ENCODE measurements around the gene KCNJ12. TPM values are rescaled to one million over a fixed set of nuclear protein-coding genes. Genes with fewer than 3 reads are reported as not detected.
"Not testable (repeated sequence)": the region's sequence is repeated elsewhere in the genome, so short reads cannot be mapped to it uniquely, and the experiment has no call there.

Gene KCNJ12
- total RNA-seq, 1 donor from 2014 or later = 0.51 TPM

DNA sequence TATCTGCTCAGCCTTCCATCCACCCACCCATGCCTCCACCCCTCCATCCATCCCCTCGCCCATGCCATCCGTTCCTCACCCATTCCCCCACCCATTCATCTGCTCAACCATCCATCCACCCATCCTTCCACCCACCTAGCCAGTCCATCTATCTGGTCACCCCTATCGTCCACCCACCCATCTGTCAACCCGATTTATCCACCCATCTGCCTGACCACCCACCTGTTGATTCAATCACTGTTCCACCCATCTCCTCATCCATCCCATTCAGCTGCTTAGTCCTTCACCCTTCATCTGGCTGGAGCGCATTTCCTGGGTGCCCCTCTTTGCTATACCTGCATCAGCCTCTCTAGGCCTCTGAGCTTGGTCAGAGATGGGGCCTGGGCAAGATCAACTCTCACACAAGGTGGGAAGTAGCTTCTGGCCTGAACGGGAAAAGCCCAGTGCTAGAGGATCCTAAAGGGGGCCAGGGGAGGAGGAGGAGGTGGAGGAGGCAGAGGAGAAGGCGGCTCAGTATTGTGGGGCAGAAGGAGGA is 32.7 kb downstream of the KCNJ12 start:
- DNase-seq = not testable (repeated sequence)

DNA sequence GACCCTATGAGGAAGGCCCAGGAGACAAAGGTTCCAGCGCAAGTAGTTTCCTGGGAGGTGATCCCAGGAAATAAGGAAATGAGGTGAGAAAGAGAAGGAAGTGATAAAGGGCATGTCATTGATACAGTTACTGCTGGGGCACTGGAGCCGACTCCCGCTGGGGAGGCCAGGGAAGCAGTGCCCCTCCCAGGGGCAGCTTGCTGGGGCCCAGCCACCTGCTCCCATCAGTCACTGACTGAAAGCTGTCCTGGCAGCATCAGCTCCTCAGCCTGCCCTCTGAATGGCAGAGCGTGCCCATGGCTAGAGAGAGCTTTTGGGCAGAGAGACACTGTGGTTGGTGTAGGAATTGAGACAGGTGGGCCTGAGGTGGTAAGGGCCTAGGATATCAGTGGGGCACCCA is 33.2 kb downstream of the KCNJ12 start:
- DNase-seq = not testable (repeated sequence)

DNA sequence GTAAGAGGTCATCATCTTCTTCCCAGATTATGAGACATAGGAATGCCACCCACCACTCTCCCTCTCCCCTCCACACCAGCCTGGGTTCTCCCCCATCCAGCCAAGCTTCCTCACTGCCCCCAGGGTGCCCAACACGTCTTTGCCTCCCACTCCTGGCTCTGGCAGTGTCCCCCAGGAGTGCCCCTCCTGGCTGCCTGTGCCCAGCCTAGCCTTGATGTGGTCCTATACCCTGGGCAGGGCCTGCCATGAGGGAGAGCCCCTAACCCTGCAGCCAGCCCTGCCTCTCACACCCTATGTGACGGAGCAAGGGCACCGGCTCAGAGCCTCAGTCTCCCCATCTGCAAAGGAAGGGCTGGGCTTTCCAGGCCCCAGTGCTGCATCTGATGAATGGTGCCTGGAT is 33.8 kb downstream of the KCNJ12 start:
- not testable (repeated sequence) for DNase-seq

DNA sequence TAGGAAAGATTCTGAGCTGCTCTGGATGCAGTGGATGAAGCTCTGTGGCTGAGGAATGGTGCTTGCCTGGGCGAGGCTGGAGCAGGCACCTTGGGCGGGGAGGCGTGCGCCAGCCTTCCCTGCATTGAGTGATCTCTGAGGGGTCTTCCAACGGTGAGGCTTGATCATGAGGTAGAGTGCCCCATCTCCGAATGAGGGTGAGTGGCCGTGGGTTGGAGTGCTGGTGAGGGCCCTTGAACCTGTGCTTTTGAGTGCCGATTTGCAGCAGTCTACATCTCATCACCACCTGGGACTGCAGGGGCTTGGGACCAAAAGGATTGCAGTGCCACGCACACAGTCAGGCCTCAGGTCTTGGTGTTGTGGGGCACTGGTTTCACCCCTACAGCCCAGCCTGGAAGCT is 34.2 kb downstream of the KCNJ12 start:
- DNase-seq = not testable (repeated sequence)

DNA sequence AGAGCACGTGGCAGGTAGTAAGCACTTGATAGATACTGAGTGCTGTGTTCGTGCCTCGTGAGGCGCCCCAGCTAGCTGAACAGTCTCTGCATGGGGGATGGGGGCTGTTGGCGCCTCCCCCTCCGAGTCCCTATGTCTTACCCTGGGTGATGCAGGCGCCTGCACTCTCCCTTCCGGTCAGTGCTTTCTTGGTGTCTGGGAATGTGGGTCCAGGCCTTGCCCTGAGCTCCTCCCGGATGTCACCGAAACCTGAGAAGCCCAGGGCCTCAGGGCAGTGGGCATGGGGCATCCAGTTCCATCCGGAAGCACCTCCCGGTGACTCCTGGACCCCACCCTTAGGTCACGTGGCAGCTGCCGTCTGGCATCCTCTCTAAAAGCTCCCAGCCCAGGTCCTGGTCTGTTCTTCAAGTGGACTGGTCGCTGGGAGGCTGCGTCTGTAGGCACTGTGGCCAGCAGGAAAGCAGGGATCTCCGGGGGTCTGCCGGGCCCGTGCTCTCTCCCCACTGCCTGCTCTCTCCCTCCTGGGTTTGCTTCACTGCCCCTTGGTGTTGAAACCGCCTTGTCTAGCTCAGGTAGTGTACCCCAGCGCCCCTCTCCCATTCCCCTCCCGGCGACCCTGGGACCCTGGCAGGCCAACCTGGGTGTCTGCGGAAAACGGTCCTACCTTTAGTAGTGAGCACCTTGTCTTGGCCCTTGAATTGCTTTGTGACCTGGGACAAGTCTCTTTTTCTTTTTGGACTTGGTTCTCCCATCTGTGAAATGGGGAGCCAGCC is 34.9 kb downstream of the KCNJ12 start:
- DNase-seq = not testable (repeated sequence)

DNA sequence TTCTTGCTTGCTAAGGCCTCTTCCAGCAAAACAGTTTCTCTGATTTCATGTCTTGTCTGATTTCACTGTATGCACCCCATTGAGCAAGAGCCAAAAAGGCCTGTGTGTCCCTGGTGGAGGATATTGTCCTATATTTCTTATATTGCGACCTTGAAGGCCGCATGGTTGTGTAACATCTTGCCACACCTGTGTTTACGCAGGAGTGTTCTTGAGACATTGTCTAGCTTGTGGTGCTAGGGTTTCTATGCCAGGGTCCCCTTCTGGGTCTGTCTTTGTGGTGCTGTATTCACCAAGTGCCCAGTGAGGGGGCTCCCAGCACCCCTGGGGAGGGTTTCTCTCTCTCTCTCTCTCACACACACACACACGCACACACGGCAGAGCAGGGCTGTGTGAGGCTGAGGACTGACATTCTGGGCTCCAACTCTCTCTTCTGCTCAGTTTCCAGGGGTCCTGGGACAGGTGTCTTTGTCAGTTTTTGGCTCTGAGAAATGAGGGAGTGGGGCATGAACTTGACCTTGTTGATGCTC is 35.6 kb downstream of the KCNJ12 start:
- not testable (repeated sequence) for DNase-seq

DNA sequence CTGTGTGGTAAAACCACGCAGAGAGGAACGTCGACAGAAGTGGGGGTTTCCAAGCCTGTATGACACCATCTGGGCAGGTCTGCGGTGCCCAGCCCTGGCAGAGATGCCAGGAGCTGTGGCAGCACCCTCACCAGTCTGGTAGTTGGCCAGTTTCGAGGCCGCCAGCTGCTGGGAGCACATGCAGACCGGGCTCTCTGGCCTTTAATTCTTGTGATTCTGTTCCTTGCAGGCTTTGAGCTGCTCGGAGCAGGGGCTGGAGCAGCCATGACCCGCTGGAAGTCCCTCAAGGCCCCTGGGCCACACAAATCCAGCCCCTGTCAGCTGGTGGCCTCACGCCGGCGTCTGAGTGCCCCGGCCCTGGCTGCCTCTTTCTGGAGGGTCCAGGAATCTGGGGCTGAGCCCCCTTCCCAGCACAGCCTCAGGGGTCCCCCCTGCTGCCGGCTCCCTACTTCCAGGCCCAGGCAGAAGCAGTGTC is 36.1 kb downstream of the KCNJ12 start:
- DNase-seq = not testable (repeated sequence)

DNA sequence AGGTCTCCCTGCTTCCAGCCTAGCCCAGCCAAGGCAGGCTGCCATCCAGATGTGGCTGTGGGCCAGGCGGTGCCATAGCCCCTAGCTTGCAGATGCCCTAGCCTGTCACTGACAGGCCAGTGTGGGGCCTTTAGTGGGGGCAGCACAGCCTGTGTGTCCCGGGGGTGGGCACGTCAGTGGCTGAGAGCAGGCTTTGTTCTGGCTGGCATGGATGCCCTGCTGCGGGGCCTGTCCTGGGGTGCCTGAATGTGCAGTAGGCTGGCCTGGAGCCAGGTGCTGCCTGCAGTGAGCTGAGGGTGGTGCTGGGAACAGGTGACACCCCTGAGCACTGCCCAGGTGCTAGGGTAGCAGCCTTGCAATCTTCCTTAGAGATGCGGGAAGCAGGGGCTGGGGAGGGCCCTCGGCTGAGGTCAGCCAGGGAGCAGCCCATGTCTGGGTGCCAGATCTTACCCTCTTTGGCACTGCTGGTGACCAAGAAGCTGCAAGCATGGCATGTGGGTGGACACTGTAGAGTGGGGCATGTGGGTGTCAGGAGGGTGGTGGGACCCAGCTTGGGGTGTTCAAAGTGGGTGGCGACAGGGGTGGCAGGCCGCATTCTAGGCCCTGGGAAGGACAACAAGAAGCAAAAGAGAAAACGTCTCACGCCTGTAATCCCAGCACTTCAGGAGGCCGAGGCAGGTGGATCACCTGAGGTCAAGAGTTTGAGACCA is 37.6 kb downstream of the KCNJ12 start:
- DNase-seq = not testable (repeated sequence)

DNA sequence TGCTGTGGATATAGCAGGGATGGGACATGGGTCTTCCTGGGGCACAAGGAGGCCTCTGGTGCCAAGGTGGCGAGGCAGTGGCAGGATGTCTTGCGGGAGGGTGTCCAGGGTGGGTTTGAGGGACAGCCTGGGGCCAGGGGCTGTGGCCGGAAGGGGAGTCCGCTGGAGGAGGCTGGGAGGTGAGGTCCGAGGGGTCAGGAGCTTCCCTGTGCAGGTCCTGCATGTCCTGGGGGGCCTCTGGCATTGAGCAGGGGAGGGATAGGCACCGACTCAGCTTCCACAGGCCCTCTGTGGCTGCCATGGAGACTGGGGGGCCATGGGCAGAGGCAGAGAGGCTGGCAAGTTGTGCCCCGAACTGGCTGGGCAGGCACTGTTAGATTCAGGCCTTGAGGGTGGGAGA is 38.5 kb downstream of the KCNJ12 start:
- not testable (repeated sequence) for DNase-seq

DNA sequence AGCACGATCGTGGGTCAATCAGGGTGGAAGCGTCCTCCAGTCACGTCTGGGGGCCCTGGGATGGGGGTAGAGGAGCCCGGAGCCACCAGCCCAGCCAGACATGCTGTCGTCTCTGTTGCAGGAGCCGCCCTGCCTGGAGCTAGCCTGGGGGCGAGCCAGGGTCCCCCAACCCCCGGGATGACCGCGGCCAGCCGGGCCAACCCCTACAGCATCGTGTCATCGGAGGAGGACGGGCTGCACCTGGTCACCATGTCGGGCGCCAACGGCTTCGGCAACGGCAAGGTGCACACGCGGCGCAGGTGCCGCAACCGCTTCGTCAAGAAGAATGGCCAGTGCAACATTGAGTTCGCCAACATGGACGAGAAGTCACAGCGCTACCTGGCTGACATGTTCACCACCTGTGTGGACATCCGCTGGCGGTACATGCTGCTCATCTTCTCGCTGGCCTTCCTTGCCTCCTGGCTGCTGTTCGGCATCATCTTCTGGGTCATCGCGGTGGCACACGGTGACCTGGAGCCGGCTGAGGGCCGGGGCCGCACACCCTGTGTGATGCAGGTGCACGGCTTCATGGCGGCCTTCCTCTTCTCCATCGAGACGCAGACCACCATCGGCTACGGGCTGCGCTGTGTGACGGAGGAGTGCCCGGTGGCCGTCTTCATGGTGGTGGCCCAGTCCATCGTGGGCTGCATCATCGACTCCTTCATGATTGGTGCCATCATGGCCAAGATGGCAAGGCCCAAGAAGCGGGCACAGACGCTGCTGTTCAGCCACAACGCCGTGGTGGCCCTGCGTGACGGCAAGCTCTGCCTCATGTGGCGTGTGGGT is 39.2 kb downstream of the KCNJ12 start:
- not testable (repeated sequence) for DNase-seq

DNA sequence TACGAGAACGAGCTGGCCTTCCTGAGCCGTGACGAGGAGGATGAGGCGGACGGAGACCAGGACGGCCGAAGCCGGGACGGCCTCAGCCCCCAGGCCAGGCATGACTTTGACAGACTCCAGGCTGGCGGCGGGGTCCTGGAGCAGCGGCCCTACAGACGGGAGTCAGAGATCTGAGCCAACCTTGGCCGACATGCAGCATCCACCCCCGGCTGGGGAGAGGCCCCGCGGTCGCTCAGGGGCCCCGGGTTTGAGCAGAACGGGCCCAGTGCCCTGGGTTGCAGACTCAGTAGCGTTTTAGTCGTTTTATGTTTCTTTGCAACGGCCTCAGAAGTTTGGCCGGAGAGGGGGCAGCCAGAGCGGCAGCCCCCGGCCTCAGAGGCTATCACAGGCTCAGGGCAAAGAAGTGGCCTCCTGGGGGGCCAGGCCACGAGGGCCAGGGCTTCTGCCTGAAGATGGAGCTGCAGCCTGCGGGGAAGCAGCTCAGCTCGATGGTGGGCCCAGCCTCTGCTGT is 40.4 kb downstream of the KCNJ12 start:
- not testable (repeated sequence) for DNase-seq

DNA sequence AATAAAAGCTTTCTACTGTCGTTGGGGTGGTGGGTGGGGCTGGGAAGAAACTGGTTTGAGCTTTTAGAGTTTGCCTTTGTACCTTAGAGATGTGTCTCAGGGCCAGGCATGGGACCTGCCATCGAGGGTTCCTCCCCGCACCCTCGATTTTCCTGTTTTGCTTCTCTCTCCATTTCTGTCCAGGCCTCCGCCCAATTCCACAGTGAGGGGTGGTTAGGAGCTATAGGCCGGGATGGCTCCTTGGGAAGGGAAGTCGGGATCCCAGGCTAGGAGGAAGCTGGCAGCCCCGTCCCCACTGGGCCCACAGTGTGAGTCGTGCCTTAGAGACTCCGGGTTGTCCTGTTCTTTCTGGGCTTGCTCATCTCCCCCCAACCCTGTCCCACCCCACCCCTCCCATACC is 41.2 kb downstream of the KCNJ12 start:
- not testable (repeated sequence) for DNase-seq

DNA sequence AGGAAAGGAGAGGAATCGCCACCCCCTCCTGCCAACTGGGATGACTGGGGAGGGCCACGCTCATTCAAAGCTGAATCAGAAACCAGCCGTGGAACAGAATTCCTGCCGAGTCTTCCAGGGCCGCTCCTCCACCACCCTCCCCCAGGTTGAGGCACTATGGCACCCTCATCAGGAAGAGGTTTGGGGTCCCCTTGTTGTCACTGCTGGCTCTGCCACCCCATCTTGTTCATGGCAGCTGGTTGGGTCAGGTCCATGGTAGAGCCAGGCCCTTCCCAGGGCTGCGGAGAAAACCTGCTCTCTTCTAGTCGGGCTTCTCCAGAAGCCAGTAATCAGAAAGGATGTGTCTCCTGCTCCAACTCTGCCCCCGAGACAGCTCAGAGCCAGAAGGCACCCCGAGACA is 41.8 kb downstream of the KCNJ12 start:
- no peak for DNase-seq

DNA sequence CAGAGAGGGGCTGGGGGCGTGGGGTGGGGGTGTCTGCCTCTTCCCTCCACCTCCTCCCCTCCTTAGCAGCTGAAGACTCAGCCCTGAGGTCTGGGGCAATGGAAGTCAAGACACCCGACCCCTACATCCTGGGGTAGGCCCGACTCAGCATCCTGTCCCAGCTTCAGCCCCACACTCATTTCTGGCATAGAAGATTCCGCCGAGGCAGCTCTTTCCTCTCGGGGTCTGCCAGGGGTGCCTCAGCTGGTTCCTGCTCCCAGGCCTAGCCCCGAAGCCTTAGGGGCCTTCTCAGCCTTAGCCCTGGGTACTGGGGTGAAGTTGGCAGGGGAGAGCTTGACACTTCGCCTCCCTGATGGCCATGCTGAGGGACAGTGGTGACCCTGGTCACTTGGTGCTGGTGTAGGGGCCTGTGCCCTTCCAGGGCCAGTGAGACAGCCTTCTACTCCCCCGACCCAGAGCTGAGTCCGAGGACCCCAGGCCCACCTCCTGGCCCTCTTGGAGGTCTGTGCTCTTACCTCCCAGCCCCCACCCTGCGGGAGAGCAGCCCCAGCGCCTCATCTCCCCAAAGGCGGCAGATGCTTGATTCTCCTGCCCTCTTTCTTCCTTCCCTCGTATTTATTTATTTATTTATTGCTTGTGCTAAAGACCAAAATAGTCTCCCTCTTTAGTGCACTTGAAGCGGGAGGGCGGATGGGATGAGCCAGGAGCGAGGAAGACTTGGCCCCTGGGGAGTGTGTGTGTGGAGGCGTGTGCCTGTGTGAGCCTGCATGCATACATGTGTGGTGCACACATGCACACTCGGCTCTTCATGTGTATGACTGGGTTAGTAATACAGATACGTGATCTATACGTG is 42.5 kb downstream of the KCNJ12 start:
- DNase-seq = no peak

DNA sequence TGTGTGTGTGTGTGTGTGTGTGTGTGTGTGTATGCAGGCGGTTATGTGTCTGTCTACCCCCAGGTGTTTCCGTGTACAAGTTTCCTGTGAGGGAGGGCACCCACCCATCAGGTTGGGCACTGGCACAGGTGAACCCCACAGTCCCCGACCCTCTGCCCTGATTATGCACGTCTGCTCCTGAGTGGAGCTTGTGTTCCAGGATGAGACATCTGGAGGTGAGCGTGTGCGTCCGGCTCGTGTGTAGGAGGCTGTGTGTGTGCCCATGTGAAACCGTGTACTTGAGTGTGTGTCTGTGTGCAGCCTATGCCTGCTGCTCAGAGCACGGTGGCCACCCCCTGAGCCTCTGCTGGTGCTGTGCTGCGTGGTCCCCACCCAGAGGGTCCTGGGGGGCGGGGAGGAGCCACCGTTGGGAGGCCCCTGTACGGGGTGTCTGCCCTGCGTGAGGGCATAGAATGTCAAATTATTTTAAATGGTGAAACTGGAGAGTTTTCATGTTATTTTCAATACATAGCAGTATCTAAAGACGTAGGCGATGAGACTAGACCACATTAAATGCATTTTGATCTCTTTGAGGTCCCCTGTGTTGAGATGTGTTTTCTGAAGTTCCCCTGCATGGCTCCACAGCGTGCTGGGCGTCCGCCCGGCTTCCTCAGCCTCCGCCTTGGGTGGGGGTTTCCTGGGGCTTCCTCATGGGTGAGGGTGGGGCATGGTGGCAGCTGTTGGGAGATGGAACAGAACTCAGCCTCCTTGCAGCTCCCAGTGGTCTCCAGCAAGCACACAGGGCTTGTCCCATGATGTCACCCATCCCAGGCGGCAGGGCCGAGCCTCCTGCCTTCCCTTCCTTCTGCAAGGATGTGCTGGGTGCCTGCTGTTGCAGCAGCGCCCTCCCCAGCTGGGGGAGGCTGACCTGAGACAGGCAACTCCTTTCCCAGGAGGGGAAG is 43.4 kb downstream of the KCNJ12 start:
- no peak for DNase-seq

DNA sequence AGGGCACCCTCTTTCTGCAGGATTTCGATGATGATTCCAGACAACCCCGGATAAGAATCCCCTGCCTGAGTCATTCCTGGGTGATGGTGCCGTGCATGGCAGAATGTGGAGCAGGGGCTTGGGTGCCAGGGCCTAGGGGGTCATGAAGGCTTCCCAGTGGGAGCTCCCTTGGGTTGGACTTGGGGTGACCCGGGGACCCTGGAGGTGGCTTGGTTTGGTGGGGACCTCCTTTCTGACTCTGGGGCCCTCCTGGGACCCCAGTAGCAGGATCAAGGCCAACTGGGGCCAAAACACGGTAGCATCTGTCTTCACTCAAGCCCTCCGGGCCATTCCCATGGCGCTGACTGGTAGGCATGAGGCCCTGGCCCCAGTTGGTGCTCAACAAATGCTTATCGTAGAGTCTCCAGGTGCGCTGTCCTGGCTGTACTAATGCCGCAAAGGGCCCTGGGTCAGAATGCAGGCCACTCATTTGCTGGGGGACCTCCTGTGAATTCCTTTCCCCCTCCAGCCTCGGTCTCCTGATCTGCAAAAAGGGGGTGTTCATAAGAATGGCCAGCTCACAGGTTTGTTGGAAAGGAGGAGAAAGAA is 44.4 kb downstream of the KCNJ12 start:
- not testable (repeated sequence) for DNase-seq

DNA sequence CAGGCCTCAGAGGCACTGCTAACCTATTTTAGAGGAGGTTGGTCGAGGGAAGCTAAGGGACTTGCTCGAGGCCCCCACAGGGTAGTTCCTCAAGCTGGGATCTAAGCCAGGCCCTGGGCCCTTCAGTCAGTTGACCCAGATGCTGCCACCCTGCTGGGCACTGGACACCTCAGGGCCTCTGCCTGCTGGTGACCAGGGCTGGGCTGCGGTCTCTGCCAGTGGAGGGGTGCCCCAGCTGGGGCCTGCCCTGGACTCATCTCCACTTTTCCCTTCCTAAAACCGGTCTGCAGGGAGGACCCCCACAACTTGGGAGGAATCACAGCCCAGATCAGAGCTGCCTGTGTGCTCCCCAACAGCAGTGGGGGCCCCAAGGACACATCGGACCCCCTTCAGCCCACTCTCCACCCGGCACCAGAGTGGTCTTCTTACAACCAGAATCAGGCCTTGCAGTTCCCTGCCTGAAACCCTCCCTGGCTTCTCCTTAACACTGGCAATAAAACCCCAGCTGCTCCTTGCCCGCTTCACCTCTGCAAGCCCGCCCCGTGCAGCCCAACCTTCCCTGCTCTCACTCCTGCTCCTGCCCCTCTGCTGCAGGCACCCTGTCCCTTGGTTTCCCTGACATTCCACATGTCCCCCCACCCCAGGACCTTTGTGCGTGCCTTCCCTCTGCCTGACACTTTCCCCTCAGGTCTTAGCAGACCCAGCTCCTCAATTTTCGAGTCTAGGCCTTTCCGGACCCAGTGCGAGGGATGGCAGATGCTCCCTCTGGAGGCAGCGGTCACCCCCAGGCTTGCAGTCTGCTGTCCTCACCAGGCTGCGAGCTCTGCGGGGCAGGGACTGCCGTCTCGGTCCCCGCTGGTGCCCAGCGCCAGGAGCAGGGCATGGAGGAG is 45.5 kb downstream of the KCNJ12 start:
- DNase-seq = not testable (repeated sequence)

Measured in dermis blood vessel endothelial cell (primary cell).